Measurements from ENCODE around the gene OR51G2.

Gene OR51G2

DNA sequence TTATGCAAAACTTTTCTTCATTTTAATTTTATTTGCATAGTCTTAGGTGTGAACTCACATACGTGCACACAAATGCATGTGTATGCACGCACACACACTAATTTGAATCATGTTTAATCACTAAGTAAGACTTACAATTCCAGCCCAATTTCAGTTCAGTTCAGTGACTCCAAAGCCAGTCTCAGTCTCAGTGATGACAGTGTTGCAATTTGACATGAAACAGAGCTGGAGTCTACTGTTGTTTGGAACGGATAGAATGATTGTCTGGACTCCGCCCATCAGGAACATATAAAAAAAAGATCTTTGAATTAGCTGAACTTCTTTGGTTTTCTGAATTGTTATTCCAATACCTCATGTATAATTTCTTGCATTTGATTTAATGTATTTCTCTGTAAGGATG is 55.3 kb downstream of the OR51G2 start:
- no peak for DNase-seq
